GM23338 (cell line): ENCODE results near the gene TMEM178B. TPM values are rescaled to one million over a fixed set of nuclear protein-coding genes. Genes with fewer than 3 reads are reported as not detected.
A peak's percentile ranks its signal among the peaks of the same experiment; 100 is the strongest.

Experiments
- ATAC-seq: fragments of 200-7000 bp; cut with Tn5 transposase; 3 replicates; pipeline ENCODE4 v1.9.1; 2020
- DNase-seq: peaks from one replicate; pipeline ENCODE4 v3.0.0-alpha.2; 2015; ENCODE audit warnings: low spot score
- H2AFZ ChIP-seq: fragments of 200-600 bp; sonication (generic); 2 replicates; pipeline ENCODE4 v1.8.0; 2016; ENCODE audit warnings: antibody characterized with exemption, mild to moderate bottlenecking, moderate library complexity
- H3F3A ChIP-seq: fragments of 200-600 bp; sonication (generic); replicated peaks from 2 replicates; pipeline ENCODE4 v1.8.0; 2017; ENCODE audit warnings: antibody characterized with exemption, mixed run types, low read depth
- H3K27ac ChIP-seq: fragments of 200-600 bp; sonication (generic); 2 replicates; pipeline ENCODE4 v1.6.1; 2016; ENCODE audit warnings: low read depth
- H3K27me3 ChIP-seq: fragments of 200-600 bp; sonication (generic); 2 replicates; pipeline ENCODE4 v1.8.0; 2016; ENCODE audit warnings: mild to moderate bottlenecking, mixed run types, moderate library complexity; ENCODE audit not compliant: insufficient read depth
- H3K36me3 ChIP-seq: fragments of 200-600 bp; sonication (generic); 2 replicates; pipeline ENCODE4 v1.8.0; 2016; ENCODE audit warnings: mild to moderate bottlenecking; ENCODE audit not compliant: insufficient read depth
- H3K4me1 ChIP-seq: fragments of 200-600 bp; sonication (generic); 2 replicates; pipeline ENCODE4 v1.8.0; 2016; ENCODE audit warnings: mild to moderate bottlenecking, moderate library complexity; ENCODE audit not compliant: insufficient read depth
- H3K4me2 ChIP-seq: fragments of 200-600 bp; sonication (generic); 2 replicates; pipeline ENCODE4 v1.7.1; 2017; ENCODE audit warnings: mixed run types
- H3K4me3 ChIP-seq: fragments of 200-600 bp; sonication (generic); 2 replicates; pipeline ENCODE4 v1.6.1; 2016; ENCODE audit warnings: mixed run types
- H3K79me2 ChIP-seq: fragments of 200-600 bp; sonication (generic); replicated peaks from 2 replicates; pipeline ENCODE4 v1.8.0; 2017; ENCODE audit warnings: mild to moderate bottlenecking; ENCODE audit not compliant: insufficient read depth
- H3K9me2 ChIP-seq: fragments of 200-600 bp; sonication (generic); 2 replicates; pipeline ENCODE4 v1.8.0; 2017; ENCODE audit not compliant: insufficient read depth
- H4K20me1 ChIP-seq: fragments of 200-600 bp; sonication (generic); replicated peaks from 2 replicates; pipeline ENCODE4 v1.8.0; 2017; ENCODE audit warnings: mild to moderate bottlenecking; ENCODE audit not compliant: insufficient read depth
- H3K27ac Mint-ChIP-seq: 2 replicates; pipeline ENCODE4 v1.8.0; 2020; ENCODE audit warnings: inconsistent platforms, mild to moderate bottlenecking, moderate library complexity, mixed read lengths
- H3K27me3 Mint-ChIP-seq: 3 replicates; pipeline ENCODE4 v1.8.0; 2022; ENCODE audit warnings: low read depth, mild to moderate bottlenecking, moderate library complexity, mixed read lengths, inconsistent platforms; ENCODE audit not compliant: insufficient read depth, poor library complexity
- H3K36me3 Mint-ChIP-seq: 3 replicates; pipeline ENCODE4 v1.8.0; 2021; ENCODE audit warnings: low read depth, mild to moderate bottlenecking, inconsistent platforms, moderate library complexity, mixed read lengths
- H3K4me1 Mint-ChIP-seq: 3 replicates; pipeline ENCODE4 v1.8.0; 2020; ENCODE audit warnings: mild to moderate bottlenecking, inconsistent platforms, mixed read lengths
- H3K4me3 Mint-ChIP-seq: 3 replicates; pipeline ENCODE4 v1.8.0; 2021; ENCODE audit warnings: moderate library complexity, mild to moderate bottlenecking, inconsistent platforms, mixed read lengths
- H3K9me3 Mint-ChIP-seq: 3 replicates; pipeline ENCODE4 v1.8.0; 2020; ENCODE audit warnings: moderate library complexity, mild to moderate bottlenecking, inconsistent platforms, mixed read lengths
- CREB1 ChIP-seq: fragments of 250-450 bp; sonication (Bioruptor Pico); IDR thresholded peaks from 2 replicates; pipeline ENCODE4 v1.5.0; 2020; ENCODE audit warnings: low read depth, mild to moderate bottlenecking, moderate library complexity
- CTCF ChIP-seq, 2 experiments: fragments of 200-600 bp in 1 of 2; sonication (generic) in 1 of 2; conservative IDR thresholded peaks; 2 replicates each; pipeline versions ENCODE4 v1.5.1 to v1.6.1; 2016 to 2017; ENCODE audit warnings: antibody characterized with exemption in 2 of 2, low read depth in 2 of 2, mild to moderate bottlenecking in 2 of 2, moderate library complexity in 1 of 2
- ETS1 ChIP-seq: IDR thresholded peaks from 2 replicates; pipeline ENCODE4 v1.6.1; 2016; ENCODE audit warnings: antibody characterized with exemption
- EZH2 ChIP-seq: fragments of 200-600 bp; sonication (generic); IDR thresholded peaks from one replicate; pipeline ENCODE4 v1.8.0; 2017; ENCODE audit warnings: antibody characterized with exemption, mild to moderate bottlenecking, low read depth; ENCODE audit not compliant: unreplicated experiment
- EZH2phosphoT487 ChIP-seq: fragments of 200-600 bp; sonication (generic); IDR thresholded peaks from one replicate; pipeline ENCODE4 v1.8.1; 2018; ENCODE audit warnings: antibody characterized with exemption; ENCODE audit not compliant: unreplicated experiment
- JUNB ChIP-seq: IDR thresholded peaks from one replicate; pipeline ENCODE4 v1.6.1; 2016; ENCODE audit warnings: antibody characterized with exemption; ENCODE audit not compliant: unreplicated experiment
- NANOG ChIP-seq: IDR thresholded peaks from 2 replicates; pipeline ENCODE4 v1.6.1; 2016; ENCODE audit warnings: antibody characterized with exemption, borderline replicate concordance
- POLR2AphosphoS5 ChIP-seq: IDR thresholded peaks from 2 replicates; pipeline ENCODE4 v1.6.1; 2016; ENCODE audit warnings: antibody characterized with exemption, low read depth
- ZNF114 ChIP-seq: fragments of 250-450 bp; sonication (Bioruptor Pico); IDR thresholded peaks from 2 replicates; pipeline ENCODE4 v1.5.0; 2020; ENCODE audit warnings: mild to moderate bottlenecking, moderate library complexity
- ZNF331 ChIP-seq: fragments of 250-450 bp; sonication (Bioruptor Pico); IDR thresholded peaks from 2 replicates; pipeline ENCODE4 v1.5.0; 2020; ENCODE audit warnings: low read depth, mild to moderate bottlenecking, moderate library complexity
- polyA plus RNA-seq: library from polyadenylated mRNA; unstranded; fragments of >200 nt; fragmentation: Nextera tagmentation; extraction: Ambion mirVana; gene quantifications from 2 replicates; pipeline ENCODE4 v1.2.1, GENCODE V29; 2016
- total RNA-seq: library from RNA; depleted of rRNA; stranded (reverse); fragments of >200 nt; shearing (Covaris generic); gene quantifications from 2 replicates; pipeline ENCODE4 v1.2.3, GENCODE V29; 2014
- TF ChIP-seq, protein P1 (sequence below): IDR thresholded peaks from one replicate; pipeline ENCODE4 v1.6.1; 2018; ENCODE audit warnings: antibody characterized with exemption; ENCODE audit not compliant: unreplicated experiment

TMEM178B gene
- total and polyA plus RNA-seq, 2 experiments from 2014 or later: 4.9 to 15.6 TPM

- no peak for TF ChIP-seq JUNB
- no peak for TF ChIP-seq POLR2AphosphoS5
Observed at GRCh38 chr7:141439776-141440175, 365.9 kb downstream of the TMEM178B start (continued).

GRCh38 chr7:141441837-141442627, 368.2 kb downstream of the TMEM178B start:
- H3K36me3 ChIP-seq: no peaks in the 10 kb centered on the region
- H3K9me2 ChIP-seq: no peaks in the 10 kb centered on the region; the same call in 1 of the 2 replicates
- no peak overlapping the region for H3K27ac ChIP-seq
- TF ChIP-seq, protein P1, sequence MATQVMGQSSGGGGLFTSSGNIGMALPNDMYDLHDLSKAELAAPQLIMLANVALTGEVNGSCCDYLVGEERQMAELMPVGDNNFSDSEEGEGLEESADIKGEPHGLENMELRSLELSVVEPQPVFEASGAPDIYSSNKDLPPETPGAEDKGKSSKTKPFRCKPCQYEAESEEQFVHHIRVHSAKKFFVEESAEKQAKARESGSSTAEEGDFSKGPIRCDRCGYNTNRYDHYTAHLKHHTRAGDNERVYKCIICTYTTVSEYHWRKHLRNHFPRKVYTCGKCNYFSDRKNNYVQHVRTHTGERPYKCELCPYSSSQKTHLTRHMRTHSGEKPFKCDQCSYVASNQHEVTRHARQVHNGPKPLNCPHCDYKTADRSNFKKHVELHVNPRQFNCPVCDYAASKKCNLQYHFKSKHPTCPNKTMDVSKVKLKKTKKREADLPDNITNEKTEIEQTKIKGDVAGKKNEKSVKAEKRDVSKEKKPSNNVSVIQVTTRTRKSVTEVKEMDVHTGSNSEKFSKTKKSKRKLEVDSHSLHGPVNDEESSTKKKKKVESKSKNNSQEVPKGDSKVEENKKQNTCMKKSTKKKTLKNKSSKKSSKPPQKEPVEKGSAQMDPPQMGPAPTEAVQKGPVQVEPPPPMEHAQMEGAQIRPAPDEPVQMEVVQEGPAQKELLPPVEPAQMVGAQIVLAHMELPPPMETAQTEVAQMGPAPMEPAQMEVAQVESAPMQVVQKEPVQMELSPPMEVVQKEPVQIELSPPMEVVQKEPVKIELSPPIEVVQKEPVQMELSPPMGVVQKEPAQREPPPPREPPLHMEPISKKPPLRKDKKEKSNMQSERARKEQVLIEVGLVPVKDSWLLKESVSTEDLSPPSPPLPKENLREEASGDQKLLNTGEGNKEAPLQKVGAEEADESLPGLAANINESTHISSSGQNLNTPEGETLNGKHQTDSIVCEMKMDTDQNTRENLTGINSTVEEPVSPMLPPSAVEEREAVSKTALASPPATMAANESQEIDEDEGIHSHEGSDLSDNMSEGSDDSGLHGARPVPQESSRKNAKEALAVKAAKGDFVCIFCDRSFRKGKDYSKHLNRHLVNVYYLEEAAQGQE: no peak
- no peak for TF ChIP-seq POLR2AphosphoS5
- DNase-seq (no peak), ATAC-seq (no peak)
- no peaks in the 10 kb centered on the region for H4K20me1 ChIP-seq
- no peaks in the 10 kb centered on the region for H3K4me1 ChIP-seq
- H3K27me3 ChIP-seq: no peaks in the 10 kb centered on the region
- H3K27ac Mint-ChIP-seq: peak overlapping the region; percentile 35; the same call in 1 of the 2 replicates
- no peaks in the 10 kb centered on the region for H3F3A ChIP-seq
- H3K4me1 Mint-ChIP-seq: no peaks in the 10 kb centered on the region
- no peaks in the 10 kb centered on the region for H3K9me3 Mint-ChIP-seq
- no peak overlapping the region for H3K4me3 Mint-ChIP-seq
- H3K4me3 ChIP-seq: no peak overlapping the region
- H2AFZ ChIP-seq: no peak overlapping the region
- peaks cover 2% of the 10 kb centered on the region for H3K27me3 Mint-ChIP-seq
- H3K4me2 ChIP-seq: no peak overlapping the region
- no peaks in the 10 kb centered on the region for H3K79me2 ChIP-seq
- H3K36me3 Mint-ChIP-seq: peaks cover 6% of the 10 kb centered on the region

GRCh38 chr7:141442781-141443180, 368.9 kb downstream of the TMEM178B start:
- no peak for ATAC-seq
- peaks cover 5% of the 10 kb centered on the region for H3K36me3 Mint-ChIP-seq
- H3K4me2 ChIP-seq: no peak overlapping the region
- H3K27ac Mint-ChIP-seq: peak overlapping the region; percentile 35; the same call in 1 of the 2 replicates
- no peaks in the 10 kb centered on the region for H3K27me3 ChIP-seq
- H3K4me1 ChIP-seq: no peaks in the 10 kb centered on the region
- peak overlapping the region; percentile 3; the same call in 1 of the 2 replicates for H3K27ac ChIP-seq
- no peaks in the 10 kb centered on the region for H3K4me1 Mint-ChIP-seq
- DNase-seq: no peak
- H2AFZ ChIP-seq: no peak overlapping the region
- no peaks in the 10 kb centered on the region for H3F3A ChIP-seq
- H3K27me3 Mint-ChIP-seq: peaks cover 3% of the 10 kb centered on the region
- H3K79me2 ChIP-seq: no peaks in the 10 kb centered on the region
- H3K9me2 ChIP-seq: no peaks in the 10 kb centered on the region; the same call in 1 of the 2 replicates
- no peaks in the 10 kb centered on the region for H3K36me3 ChIP-seq
- no peaks in the 10 kb centered on the region for H4K20me1 ChIP-seq
- no peaks in the 10 kb centered on the region for H3K9me3 Mint-ChIP-seq
- no peak overlapping the region for H3K4me3 Mint-ChIP-seq
- no peak overlapping the region for H3K4me3 ChIP-seq
- TF ChIP-seq EZH2phosphoT487 (no peak), NANOG (no peak), EZH2 (no peak), JUNB (no peak), CREB1 (CRISPR knock-in tag) (no peak), CTCF (conservative IDR thresholded peaks at IDR 0.05; ENCODE audit: low read depth in 2 of 2) (no peak), ZNF114 (CRISPR knock-in tag) (no peak), ZNF331 (CRISPR knock-in tag) (no peak), ETS1 (no peak)
- TF ChIP-seq, protein P1: no peak
